Esophagus muscularis mucosa (tissue), 4 donors: ENCODE results near the gene HINT1. TPM values are rescaled to one million over a fixed set of nuclear protein-coding genes. Genes with fewer than 3 reads are reported as not detected.
"Not testable (repeated sequence)": the region's sequence is repeated elsewhere in the genome, so short reads cannot be mapped to it uniquely, and the experiment has no call there.

Experiments used
- DNase-seq: peaks from one replicate; pipeline ENCODE4 v3.0.0-alpha.2; 2017; ENCODE audit errors: extremely low spot score
- H3K27ac ChIP-seq, 4 donors: fragments of 200-600 bp; sonication (generic); replicated peaks in 1 of 4; 1 replicate in 3 of 4; 2 replicates in 1 of 4; pipeline ENCODE4 v1.5.1; 2016 to 2019; ENCODE audit warnings: mild to moderate bottlenecking in 1 of 4
- H3K27me3 ChIP-seq, 4 donors: fragments of 200-600 bp; sonication (generic); one replicate each; pipeline versions ENCODE4 v1.5.1 to v1.6.0; 2016 to 2019
- H3K36me3 ChIP-seq, 4 donors: fragments of 200-600 bp; sonication (generic); one replicate each; pipeline ENCODE4 v1.5.1; 2016 to 2019
- H3K4me1 ChIP-seq, 4 donors: fragments of 200-600 bp; sonication (generic); one replicate each; pipeline ENCODE4 v1.5.1; 2016 to 2019
- H3K4me3 ChIP-seq, 4 donors: fragments of 200-600 bp; sonication (generic); 1 replicate in 2 of 4; 2 replicates in 2 of 4; pipeline ENCODE4 v1.5.1; 2016 to 2019; ENCODE audit warnings: mild to moderate bottlenecking in 4 of 4, moderate library complexity in 1 of 4
- H3K9me3 ChIP-seq, 4 donors: fragments of 200-600 bp; sonication (generic); 1 replicate in 3 of 4; 2 replicates in 1 of 4; pipeline ENCODE4 v1.5.1; 2016 to 2019
- EP300 ChIP-seq: sonication (generic); formaldehyde crosslinking; IDR thresholded peaks from one replicate; pipeline ENCODE4 v1.6.1; 2017; ENCODE audit warnings: antibody characterized with exemption
- POLR2A ChIP-seq: fragments of 450-650 bp; IDR thresholded peaks from one replicate; pipeline ENCODE4 v1.6.1; 2017; ENCODE audit warnings: antibody characterized with exemption, moderate library complexity, mild to moderate bottlenecking, low read depth
- POLR2AphosphoS5 ChIP-seq, 2 donors: sonication (generic); formaldehyde crosslinking; IDR thresholded peaks; one replicate each; pipeline ENCODE4 v1.6.1; 2017; ENCODE audit warnings: antibody characterized with exemption in 2 of 2
- WGBS: methylation state at CpG from one replicate; pipeline ENCODE4 v1.1.5; 2018; 5-methylcytosine and 5-hydroxymethylcytosine counted together
- intact Hi-C: fragments of 100-400 bp; cut with DNase I; formaldehyde crosslinking; loops from one replicate; pipeline ENCODE4 v1.15.1; 2023
- total RNA-seq, 4 donors: library from RNA; depleted of rRNA; stranded (reverse); fragments of >200 nt; gene quantifications; one replicate each; pipeline versions ENCODE4 v1.1.0 to v1.2.1, GENCODE V29; 2016
- TF ChIP-seq, protein P1 (sequence below), 3 experiments: fragments of 200-600 bp in 2 of 3; fragments of 450-650 bp in 1 of 3; sonication (generic) in 2 of 3; IDR thresholded peaks; one replicate each; pipeline ENCODE4 v1.5.1; 2017 to 2019; ENCODE audit warnings: antibody characterized with exemption in 3 of 3, mild to moderate bottlenecking in 2 of 3, moderate library complexity in 1 of 3

The HINT1 gene
- total RNA-seq, 4 donors from 2014 or later = 129 to 251 (median 201) TPM

DNA sequence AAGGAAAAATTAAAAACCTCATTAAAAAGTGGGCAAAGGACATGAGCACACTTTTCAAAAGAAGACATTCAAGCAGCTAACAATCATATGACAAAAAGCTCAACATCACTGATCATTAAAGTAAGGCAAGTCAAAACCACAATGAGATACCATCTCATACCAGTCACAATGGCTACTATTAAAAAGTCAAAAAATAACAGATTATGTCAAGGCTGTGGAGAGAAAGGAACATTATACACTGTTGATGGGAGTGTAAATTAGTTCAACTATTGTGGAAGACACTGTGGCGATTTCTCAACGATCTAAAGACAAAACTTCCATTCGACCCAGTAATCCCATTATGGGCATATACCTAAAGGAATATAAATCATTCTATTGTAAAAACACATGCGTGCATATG is 35.8 kb downstream of the HINT1 start:
- Histone ChIP-seq H3K27me3 (no peaks in the 10 kb centered on the region), H3K4me3 (no peak overlapping the region), H3K4me1 (no peaks in the 10 kb centered on the region), H3K27ac (no peak overlapping the region), H3K9me3 (peaks cover 0 to 13% (median 6%) of the 10 kb centered on the region in 4 donors), H3K36me3 (no peaks in the 10 kb centered on the region)
- WGBS = 81% methylated on average over 4 of the region's 4 CpGs
- DNase-seq = no peak
- intact Hi-C loops = no loop called here
- TF ChIP-seq POLR2A (no peak), POLR2AphosphoS5 (IDR thresholded peaks at IDR 0.05) (no peak), EP300 (no peak)
- TF ChIP-seq, protein P1, sequence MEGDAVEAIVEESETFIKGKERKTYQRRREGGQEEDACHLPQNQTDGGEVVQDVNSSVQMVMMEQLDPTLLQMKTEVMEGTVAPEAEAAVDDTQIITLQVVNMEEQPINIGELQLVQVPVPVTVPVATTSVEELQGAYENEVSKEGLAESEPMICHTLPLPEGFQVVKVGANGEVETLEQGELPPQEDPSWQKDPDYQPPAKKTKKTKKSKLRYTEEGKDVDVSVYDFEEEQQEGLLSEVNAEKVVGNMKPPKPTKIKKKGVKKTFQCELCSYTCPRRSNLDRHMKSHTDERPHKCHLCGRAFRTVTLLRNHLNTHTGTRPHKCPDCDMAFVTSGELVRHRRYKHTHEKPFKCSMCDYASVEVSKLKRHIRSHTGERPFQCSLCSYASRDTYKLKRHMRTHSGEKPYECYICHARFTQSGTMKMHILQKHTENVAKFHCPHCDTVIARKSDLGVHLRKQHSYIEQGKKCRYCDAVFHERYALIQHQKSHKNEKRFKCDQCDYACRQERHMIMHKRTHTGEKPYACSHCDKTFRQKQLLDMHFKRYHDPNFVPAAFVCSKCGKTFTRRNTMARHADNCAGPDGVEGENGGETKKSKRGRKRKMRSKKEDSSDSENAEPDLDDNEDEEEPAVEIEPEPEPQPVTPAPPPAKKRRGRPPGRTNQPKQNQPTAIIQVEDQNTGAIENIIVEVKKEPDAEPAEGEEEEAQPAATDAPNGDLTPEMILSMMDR (IDR thresholded peaks at IDR 0.05) = no peak

DNA sequence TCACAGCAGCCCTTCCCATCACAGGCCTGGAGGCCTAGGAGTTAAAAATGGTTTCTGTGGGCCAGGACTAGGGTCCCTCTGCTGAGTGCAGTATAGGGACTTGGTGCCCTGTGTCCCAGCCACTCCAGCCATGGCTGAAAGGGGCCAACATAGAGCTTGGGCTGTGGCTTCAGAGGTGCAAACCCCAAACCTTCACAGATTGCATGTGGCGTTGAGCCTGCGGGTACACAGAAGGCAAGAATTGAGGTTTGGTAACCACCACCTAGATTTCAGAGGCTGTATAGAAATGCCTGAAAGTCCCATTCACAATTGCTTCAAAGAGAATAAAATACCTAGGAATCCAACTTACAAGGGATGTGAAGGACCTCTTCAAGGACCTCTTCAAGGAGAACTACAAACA is 37.8 kb downstream of the HINT1 start:
- intact Hi-C loops, DNase-seq: not testable (repeated sequence)
- 100% methylated on average over 2 of the region's 2 CpGs for WGBS

DNA sequence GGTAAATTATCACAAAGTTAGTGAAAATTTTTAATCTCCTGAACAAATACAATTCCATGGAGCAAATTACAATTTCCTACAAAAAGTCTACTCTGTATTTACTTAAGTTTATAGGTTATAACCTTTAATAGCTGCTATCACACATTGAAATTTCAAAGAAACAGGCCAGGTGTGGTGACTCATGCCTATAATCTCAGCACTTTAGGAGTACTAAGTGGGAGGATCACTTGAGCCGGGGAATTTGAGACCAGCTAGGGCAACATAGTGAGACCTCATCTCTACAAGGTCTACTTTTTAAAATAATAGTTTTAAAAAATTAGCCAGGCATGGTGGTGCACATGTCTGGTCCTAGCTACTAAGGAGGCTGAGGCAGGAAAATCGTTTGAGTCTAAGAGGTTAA is 50.3 kb downstream of the HINT1 start:
- no peaks in the 10 kb centered on the region for H3K9me3 ChIP-seq
- TF ChIP-seq, protein P1 (IDR thresholded peaks at IDR 0.05) = no peak
- no peak for TF ChIP-seq EP300
- no peak for TF ChIP-seq POLR2AphosphoS5 (IDR thresholded peaks at IDR 0.05)
- TF ChIP-seq POLR2A = no peak
- intact Hi-C loops = no loop called here
- no peak overlapping the region for H3K27ac ChIP-seq
- H3K4me3 ChIP-seq = no peak overlapping the region
- DNase-seq = no peak
- no peaks in the 10 kb centered on the region for H3K4me1 ChIP-seq
- peaks cover 0 to 7% (median 0%) of the 10 kb centered on the region in 4 donors for H3K27me3 ChIP-seq
- WGBS = 76% methylated on average over 2 of the region's 2 CpGs
- H3K36me3 ChIP-seq = no peaks in the 10 kb centered on the region

More for the DNA sequence above, 37.8 kb downstream of the HINT1 start:
- H3K36me3 ChIP-seq, H3K27me3 ChIP-seq, H3K4me1 ChIP-seq, H3K27ac ChIP-seq, H3K4me3 ChIP-seq: not testable (repeated sequence)
- peaks cover 0 to 22% (median 11%) of the 10 kb centered on the region in 4 donors for H3K9me3 ChIP-seq

DNA sequence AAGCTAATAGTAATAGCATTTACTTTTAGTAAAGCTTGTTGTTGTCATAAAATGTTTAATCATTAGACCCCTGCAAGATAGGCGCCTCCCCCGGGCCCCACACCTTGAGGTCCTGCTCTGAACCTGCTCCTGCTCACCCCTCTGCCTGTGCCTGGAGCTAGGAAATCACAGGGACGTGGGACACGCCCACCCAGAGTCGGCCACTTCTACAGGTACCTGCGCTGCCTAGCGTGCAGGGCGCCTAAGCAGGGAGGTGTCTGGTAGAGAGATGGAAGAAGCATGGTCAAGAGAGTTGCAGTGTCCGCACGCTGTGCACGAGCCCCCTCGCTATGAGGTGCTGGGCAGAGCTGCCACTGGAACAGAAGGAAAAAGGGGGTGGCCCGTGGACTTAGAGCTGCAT is 52.6 kb downstream of the HINT1 start:
- Histone ChIP-seq H3K4me3 (no peak overlapping the region), H3K27me3 (peaks cover 0 to 7% (median 0%) of the 10 kb centered on the region in 4 donors), H3K27ac (no peak overlapping the region), H3K9me3 (no peaks in the 10 kb centered on the region), H3K4me1 (no peaks in the 10 kb centered on the region), H3K36me3 (no peaks in the 10 kb centered on the region)
- DNase-seq = no peak
- TF ChIP-seq POLR2AphosphoS5 (IDR thresholded peaks at IDR 0.05) = no peak
- TF ChIP-seq EP300 = no peak
- TF ChIP-seq, protein P1 (IDR thresholded peaks at IDR 0.05) = no peak
- TF ChIP-seq POLR2A = no peak
- intact Hi-C loops = no loop called here
- 92% methylated on average over 7 of the region's 13 CpGs for WGBS

DNA sequence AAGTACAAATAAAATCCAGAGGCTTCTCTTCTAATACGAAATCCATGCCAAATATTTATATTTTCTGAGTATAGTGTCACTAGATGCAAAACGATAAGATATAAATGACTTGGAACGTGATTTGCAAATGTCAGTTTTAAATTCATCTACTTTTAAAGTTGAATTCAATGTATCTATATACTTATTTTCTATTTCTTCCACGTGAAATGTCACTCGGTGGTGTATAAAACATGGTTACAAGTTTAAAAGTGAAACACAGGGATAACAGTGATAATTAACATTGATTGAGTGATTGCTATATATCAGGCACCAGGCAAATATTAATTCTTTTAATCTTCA is 54.8 kb downstream of the HINT1 start:
- H3K9me3 ChIP-seq = no peaks in the 10 kb centered on the region
- no peak for DNase-seq
- no peak overlapping the region for H3K4me3 ChIP-seq
- no peaks in the 10 kb centered on the region for H3K36me3 ChIP-seq
- H3K27ac ChIP-seq = no peak overlapping the region
- H3K27me3 ChIP-seq = peaks cover 0 to 7% (median 0%) of the 10 kb centered on the region in 4 donors
- TF ChIP-seq EP300 (no peak), POLR2AphosphoS5 (IDR thresholded peaks at IDR 0.05) (no peak), POLR2A (no peak)
- TF ChIP-seq, protein P1 (IDR thresholded peaks at IDR 0.05) = no peak
- H3K4me1 ChIP-seq = no peaks in the 10 kb centered on the region
- intact Hi-C loops = no loop called here
- 24% methylated on average over 5 of the region's 5 CpGs for WGBS
